Lower leg skin (tissue), 4 donors: ENCODE results near the gene PRKCH. TPM values are rescaled to one million over a fixed set of nuclear protein-coding genes. Genes with fewer than 3 reads are reported as not detected.

Experiments
- DNase-seq, 2 donors: peaks; one replicate each; pipeline ENCODE4 v3.0.0-alpha.2; 2019; ENCODE audit warnings: low spot score in 2 of 2
- H3K4me3 ChIP-seq: fragments of 200-600 bp; sonication (generic); 2 replicates; pipeline ENCODE4 v1.5.1; 2017; ENCODE audit warnings: mild to moderate bottlenecking, low read depth; ENCODE audit not compliant: poor library complexity, severe bottlenecking
- CTCF ChIP-seq, 3 donors: fragments of 450-650 bp; IDR thresholded peaks; one replicate each; pipeline ENCODE4 v1.5.1; 2016; ENCODE audit warnings: antibody characterized with exemption in 3 of 3, mild to moderate bottlenecking in 3 of 3, moderate library complexity in 2 of 3
- POLR2A ChIP-seq, 2 donors: fragments of 450-650 bp; IDR thresholded peaks; one replicate each; pipeline ENCODE4 v1.6.1; 2016 to 2017; ENCODE audit warnings: antibody characterized with exemption in 2 of 2, mild to moderate bottlenecking in 1 of 2, moderate library complexity in 1 of 2
- WGBS, 2 donors: methylation state at CpG; one replicate each; pipeline ENCODE4 v1.1.5; 2018; 5-methylcytosine and 5-hydroxymethylcytosine counted together
- intact Hi-C: fragments of 100-400 bp; cut with DNase I; formaldehyde crosslinking; loops from one replicate; pipeline ENCODE4 v1.15.0; 2023; ENCODE audit warnings: low total_unique reads
- total RNA-seq, 4 donors: library from RNA; depleted of rRNA; stranded (reverse); fragments of >200 nt; gene quantifications; one replicate each; pipeline ENCODE4 v1.1.0, GENCODE V29; 2016

The PRKCH gene
- total RNA-seq, 4 donors from 2014 or later: 57.3 to 103 (median 66.7) TPM

DNA sequence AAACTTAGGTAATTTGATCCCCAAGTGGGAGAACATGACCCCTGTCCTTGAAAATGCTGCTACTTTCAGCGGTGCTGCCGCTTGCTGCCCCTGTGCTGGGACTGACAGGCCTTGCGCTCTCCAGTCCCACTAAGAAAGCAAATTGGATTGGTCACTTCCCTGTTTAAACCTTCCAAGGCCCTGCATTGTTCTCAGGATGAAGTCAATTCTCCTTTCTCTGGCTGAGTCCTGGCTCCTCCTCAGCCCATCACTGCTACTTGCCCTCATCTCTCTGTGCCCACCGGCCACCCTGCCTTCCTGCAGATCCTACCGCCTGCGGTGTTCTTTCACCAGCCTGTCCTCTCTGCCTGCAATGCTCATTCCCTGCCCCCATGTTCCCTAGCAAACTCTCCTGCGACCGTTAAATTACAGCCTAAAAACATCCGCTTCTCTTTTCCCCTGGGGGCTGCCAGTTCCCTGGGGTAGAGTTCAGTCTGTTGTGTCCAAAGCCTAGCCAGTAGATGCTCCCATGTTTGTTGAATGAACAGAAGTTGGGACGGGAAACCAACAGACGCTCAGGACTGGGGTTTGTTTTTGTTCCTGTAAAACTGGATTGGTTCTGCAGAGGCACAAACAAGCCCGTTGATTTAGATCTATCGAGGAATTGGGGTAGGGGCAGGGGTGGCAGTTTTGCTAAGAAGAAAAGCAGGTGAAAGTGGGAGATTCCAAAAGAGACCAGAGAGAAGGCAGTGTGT is 246.6 kb downstream of the PRKCH start:
- TF ChIP-seq POLR2A (IDR thresholded peaks at IDR 0.05): no peak
- no peak for DNase-seq
- intact Hi-C loops: no loop called here
- WGBS, 2 donors: 57 to 65% methylated on average over 13 of the region's 13 CpGs
- no peak overlapping the region for H3K4me3 ChIP-seq

DNA sequence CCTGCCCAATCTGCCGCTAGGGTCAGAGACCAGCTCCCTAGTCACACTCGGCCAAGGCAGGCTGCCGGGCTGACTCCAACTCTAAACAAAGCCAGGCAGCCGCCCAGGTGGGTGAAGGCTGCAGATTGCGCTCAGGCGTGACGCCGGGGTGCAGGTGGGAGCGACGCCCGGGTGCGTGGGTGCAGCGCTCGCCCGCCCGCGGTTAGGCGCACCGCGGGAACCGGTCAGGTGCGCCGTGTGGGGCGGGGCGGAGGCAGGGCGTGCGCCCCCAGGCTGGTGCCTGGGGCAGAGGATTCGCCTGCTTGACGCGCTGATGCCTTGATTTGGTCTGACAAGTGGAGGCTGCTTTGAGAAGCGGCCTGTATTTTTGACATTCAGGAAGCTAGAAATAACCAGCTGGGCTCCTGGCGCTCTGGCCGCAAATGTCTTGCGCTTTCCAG is 247.2 kb downstream of the PRKCH start:
- no peak overlapping the region for H3K4me3 ChIP-seq
- WGBS, 2 donors: 32 to 45% methylated on average over 10 to 22 of the region's 34 CpGs
- intact Hi-C loops: no loop called here
- DNase-seq: no peak
- TF ChIP-seq POLR2A (IDR thresholded peaks at IDR 0.05) (no peak), CTCF (IDR thresholded peaks at IDR 0.05) (no peak)

DNA sequence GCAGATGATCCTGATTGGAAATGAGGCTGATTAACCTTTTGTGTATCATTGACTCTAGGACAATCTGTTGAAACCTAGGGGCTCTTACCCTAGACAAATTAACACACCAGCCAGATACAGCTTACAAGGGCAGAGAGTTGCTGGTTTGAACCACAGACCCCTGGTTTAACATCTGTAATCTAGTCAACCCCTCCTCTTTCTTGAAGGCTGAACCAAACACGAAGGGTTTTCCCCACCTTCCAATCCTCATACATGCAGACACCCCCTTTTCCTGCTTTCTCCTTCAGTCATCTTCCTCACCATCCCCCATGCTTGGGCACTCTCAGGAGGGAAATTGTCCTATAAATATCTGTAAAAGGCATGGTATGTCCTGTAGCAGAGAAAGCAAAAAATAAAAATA is 247.9 kb downstream of the PRKCH start:
- TF ChIP-seq CTCF (IDR thresholded peaks at IDR 0.05) (no peak), POLR2A (IDR thresholded peaks at IDR 0.05) (no peak)
- DNase-seq: no peak
- WGBS, 2 donors: 72 to 81% methylated on average over 1 of the region's 1 CpG
- intact Hi-C loops: no loop called here
- no peak overlapping the region for H3K4me3 ChIP-seq

DNA sequence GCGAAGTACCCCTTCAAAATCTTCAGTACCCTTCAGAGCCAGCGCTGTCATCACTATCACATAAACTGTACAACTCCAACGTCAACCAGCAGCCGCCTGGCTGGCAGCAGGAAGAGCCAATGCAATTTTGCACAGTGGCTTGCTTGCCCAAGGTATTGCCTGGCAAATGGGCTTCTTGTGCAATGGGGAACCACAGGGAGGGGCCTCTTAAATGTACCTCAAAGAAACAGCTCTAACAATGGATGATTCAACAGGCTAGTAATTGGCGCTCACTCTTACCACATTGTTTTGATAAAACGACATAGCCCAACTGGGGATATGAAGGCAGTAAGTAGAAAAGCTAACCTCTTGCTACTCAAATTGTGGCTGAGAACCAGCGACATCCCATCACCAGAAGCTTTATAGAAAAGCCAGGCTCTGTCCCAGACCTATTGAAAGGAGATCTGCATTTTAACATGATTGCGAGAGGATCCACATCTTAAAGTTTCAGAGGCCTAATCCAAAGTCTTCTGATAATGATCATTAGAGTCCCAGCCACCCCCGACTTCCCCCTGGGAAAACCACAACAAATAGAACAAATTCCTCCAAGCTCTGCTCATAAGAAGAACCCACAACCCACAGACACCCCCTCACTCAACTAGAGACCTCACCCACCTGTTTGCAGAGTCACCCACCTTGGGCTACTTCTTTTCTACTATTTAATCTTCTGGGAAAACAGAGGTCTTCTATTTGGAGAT is 248.6 kb downstream of the PRKCH start:
- 62 to 77% methylated on average over 9 of the region's 9 CpGs for WGBS, 2 donors
- DNase-seq: peak in 1 of 2 donors; percentile 65
- H3K4me3 ChIP-seq: no peak overlapping the region
- TF ChIP-seq POLR2A (IDR thresholded peaks at IDR 0.05): no peak
- no peak for TF ChIP-seq CTCF (IDR thresholded peaks at IDR 0.05)
- intact Hi-C loops: no loop called here

GRCh38 chr14:61570549-61571290 is 249.3 kb downstream of the PRKCH start:
- intact Hi-C loops: no loop called here
- H3K4me3 ChIP-seq: no peak overlapping the region
- 54 to 71% methylated on average over 6 of the region's 6 CpGs for WGBS, 2 donors
- no peak for DNase-seq
- TF ChIP-seq POLR2A (IDR thresholded peaks at IDR 0.05): no peak
- no peak for TF ChIP-seq CTCF (IDR thresholded peaks at IDR 0.05)

DNA sequence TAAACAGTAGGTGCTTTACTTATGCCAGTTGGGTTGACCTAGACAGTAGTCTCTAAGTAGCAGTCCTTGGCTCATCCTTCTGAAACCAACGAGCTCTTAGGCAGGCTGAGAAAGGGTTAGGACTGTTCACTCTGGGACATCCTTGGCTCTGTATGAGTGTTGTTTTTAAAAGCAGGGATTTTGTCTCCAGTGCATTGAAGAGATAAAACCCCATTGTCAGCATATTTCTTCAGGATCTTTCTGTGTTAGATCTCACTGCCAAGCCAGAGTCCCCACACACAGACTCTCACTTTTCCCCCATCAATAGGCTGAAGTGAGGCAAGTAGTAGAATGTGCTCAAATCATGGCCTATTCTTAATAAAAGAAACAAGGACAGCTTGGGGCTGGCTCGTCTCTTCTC is 250.5 kb downstream of the PRKCH start:
- H3K4me3 ChIP-seq: no peak overlapping the region
- TF ChIP-seq CTCF (IDR thresholded peaks at IDR 0.05) (no peak), POLR2A (IDR thresholded peaks at IDR 0.05) (no peak)
- WGBS, 2 donors: 74 to 83% methylated on average over 2 of the region's 2 CpGs
- no peak for DNase-seq
- intact Hi-C loops: no loop called here
